HEK293T (cell line): Measurements from ENCODE around the gene TAS1R1.

Experiments
- CTCF ChIA-PET: fragments of 350-600 bp; formaldehyde crosslinking; extraction: SDS; loops from one replicate; lab custom pipeline; 2021; ENCODE audit warnings: antibody characterized with exemption, inconsistent platforms; lab: Yijun Ruan, JAX
- POLR2A ChIA-PET: fragments of 350-600 bp; formaldehyde crosslinking; extraction: SDS; loops from one replicate; lab custom pipeline; 2020; ENCODE audit warnings: antibody characterized with exemption, inconsistent platforms; lab: Yijun Ruan, JAX
- DNase-seq: peaks from one replicate; pipeline ENCODE4 v3.0.0; 2012; ENCODE audit warnings: mixed read lengths; ENCODE audit errors: extremely low spot score
- ARNT ChIP-seq: fragments of 450-650 bp; IDR thresholded peaks from 2 replicates; pipeline ENCODE4 v1.6.1; 2017; ENCODE audit warnings: mild to moderate bottlenecking
- BHLHE40 ChIP-seq: fragments of 450-650 bp; IDR thresholded peaks from 2 replicates; pipeline ENCODE4 v1.6.1; 2016; ENCODE audit warnings: mild to moderate bottlenecking, moderate library complexity, borderline replicate concordance
- CTBP1 ChIP-seq: fragments of 450-650 bp; IDR thresholded peaks from 2 replicates; pipeline ENCODE4 v1.6.1; 2016; ENCODE audit warnings: borderline replicate concordance
- ELF4 ChIP-seq: fragments of 450-650 bp; IDR thresholded peaks from 2 replicates; pipeline ENCODE4 v1.6.1; 2017; ENCODE audit warnings: antibody characterized with exemption
- FOXA1 ChIP-seq: fragments of 450-650 bp; IDR thresholded peaks from 2 replicates; pipeline ENCODE4 v1.6.1; 2016; ENCODE audit warnings: mild to moderate bottlenecking
- FOXK2 ChIP-seq: fragments of 450-650 bp; IDR thresholded peaks from 2 replicates; pipeline ENCODE4 v1.6.1; 2016; ENCODE audit warnings: mild to moderate bottlenecking
- FOXM1 ChIP-seq: fragments of 450-650 bp; IDR thresholded peaks from 2 replicates; pipeline ENCODE4 v1.6.1; 2017; ENCODE audit warnings: mild to moderate bottlenecking, borderline replicate concordance
- HDGF ChIP-seq: fragments of 450-650 bp; IDR thresholded peaks from 2 replicates; pipeline ENCODE4 v1.6.1; 2017; ENCODE audit warnings: antibody characterized with exemption, borderline replicate concordance
- L3MBTL2 ChIP-seq: fragments of 450-650 bp; conservative IDR thresholded peaks from 2 replicates; pipeline ENCODE4 v1.6.1; 2016; ENCODE audit warnings: mild to moderate bottlenecking
- LEF1 ChIP-seq: fragments of 450-650 bp; IDR thresholded peaks from 2 replicates; pipeline ENCODE4 v1.6.1; 2017; ENCODE audit warnings: mild to moderate bottlenecking, borderline replicate concordance
- NFRKB ChIP-seq: fragments of 450-650 bp; IDR thresholded peaks from 2 replicates; pipeline ENCODE4 v1.6.1; 2016; ENCODE audit warnings: mild to moderate bottlenecking, moderate library complexity
- SP1 ChIP-seq: fragments of 450-650 bp; IDR thresholded peaks from 2 replicates; pipeline ENCODE4 v1.6.1; 2017
- SUZ12 ChIP-seq: fragments of 450-650 bp; IDR thresholded peaks from 2 replicates; pipeline ENCODE4 v1.6.1; 2016; ENCODE audit warnings: mild to moderate bottlenecking
- TARDBP ChIP-seq: fragments of 450-650 bp; IDR thresholded peaks from 2 replicates; pipeline ENCODE4 v1.6.1; 2016
- ZNF384 ChIP-seq: fragments of 450-650 bp; IDR thresholded peaks from 2 replicates; pipeline ENCODE4 v1.6.1; 2016
- TF ChIP-seq, protein P1 (sequence below): fragments of 450-650 bp; IDR thresholded peaks from 2 replicates; pipeline ENCODE4 v1.6.1; 2016

Gene TAS1R1

DNA sequence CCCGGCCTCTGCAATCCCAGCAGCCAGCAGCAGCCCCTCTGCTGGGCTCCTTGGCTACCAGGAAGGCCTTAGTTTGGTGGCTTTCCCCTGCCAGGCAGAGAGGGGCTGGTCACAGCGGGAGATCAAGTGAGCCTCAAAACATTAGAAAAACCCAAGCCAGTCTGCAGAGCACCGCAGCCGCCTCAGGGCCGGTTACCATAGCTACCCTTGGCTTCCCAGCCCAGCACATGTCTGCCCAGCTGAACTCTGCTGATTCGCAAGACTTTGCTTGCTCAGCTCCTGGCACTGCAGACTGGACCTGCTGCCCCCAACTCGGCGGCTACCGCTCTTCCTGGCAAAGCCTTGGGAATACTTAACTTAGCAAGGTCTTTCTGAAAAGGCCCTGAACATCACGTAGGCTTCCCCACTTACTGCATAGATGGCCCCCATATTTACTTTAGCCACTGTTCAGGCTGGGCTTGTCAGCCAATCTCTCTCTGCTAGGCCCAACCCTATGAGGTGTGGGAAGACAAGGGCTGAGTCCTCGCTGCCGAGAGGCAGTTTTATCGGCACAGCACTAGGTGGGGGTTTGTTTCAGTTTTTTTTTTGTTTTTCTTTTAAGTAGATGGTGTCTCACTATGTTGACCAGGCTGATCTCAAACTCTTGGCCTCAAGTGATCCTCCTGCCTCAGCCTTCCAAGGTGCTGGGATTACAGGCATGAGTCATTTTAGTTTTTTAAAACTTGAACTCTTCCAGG is 35.0 kb upstream of the TAS1R1 start:
- peak; percentile 37 for DNase-seq
- TF ChIP-seq HDGF (no peak), LEF1 (no peak), CTBP1 (no peak), FOXM1 (no peak)
- TF ChIP-seq, protein P1, sequence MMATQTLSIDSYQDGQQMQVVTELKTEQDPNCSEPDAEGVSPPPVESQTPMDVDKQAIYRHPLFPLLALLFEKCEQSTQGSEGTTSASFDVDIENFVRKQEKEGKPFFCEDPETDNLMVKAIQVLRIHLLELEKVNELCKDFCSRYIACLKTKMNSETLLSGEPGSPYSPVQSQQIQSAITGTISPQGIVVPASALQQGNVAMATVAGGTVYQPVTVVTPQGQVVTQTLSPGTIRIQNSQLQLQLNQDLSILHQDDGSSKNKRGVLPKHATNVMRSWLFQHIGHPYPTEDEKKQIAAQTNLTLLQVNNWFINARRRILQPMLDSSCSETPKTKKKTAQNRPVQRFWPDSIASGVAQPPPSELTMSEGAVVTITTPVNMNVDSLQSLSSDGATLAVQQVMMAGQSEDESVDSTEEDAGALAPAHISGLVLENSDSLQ, result no peak
- CTCF ChIA-PET, result no interaction called here
- POLR2A ChIA-PET, result interaction anchor here (1.1 kb wide), 1 partner anchor 29 kb away, joined by 3 read pairs; no protein-coding TSS in a partner anchor

DNA sequence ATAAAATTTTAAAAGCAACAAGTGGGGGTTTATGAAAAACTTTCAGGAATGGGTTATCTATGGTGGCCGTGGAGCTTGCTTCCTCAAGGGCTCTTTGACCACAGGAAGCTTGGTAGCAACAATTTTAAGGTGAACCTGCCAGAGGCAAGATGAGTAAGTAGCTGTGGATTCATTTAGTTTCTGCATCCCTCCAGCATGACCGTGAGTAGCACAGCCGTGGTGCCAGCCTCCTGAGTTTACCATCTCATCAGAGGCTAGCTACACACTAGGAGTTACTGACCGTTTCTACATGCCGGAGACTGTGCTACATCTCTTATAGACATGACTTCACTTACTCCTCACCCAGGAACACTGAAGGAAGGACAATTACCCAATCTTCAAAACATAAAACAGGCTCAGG is 33.6 kb upstream of the TAS1R1 start:
- TF ChIP-seq NFRKB, result no peak
- TF ChIP-seq BHLHE40, result no peak
- no peak for TF ChIP-seq ARNT
- no peak for TF ChIP-seq FOXK2
- TF ChIP-seq L3MBTL2, result no peak
- TF ChIP-seq, protein P1, result no peak
- TF ChIP-seq SUZ12, result no peak
- no peak for TF ChIP-seq FOXM1
- no peak for TF ChIP-seq SP1
- TF ChIP-seq LEF1, result no peak
- TF ChIP-seq HDGF, result no peak
- TF ChIP-seq FOXA1, result no peak
- no peak for TF ChIP-seq ELF4
- no peak for TF ChIP-seq ZNF384
- no peak for TF ChIP-seq TARDBP
- no peak for TF ChIP-seq CTBP1
- CTCF ChIA-PET, result interaction anchor here (1.4 kb wide), 1 partner anchor 31 kb away, joined by 7 read pairs; no protein-coding TSS in a partner anchor
- DNase-seq, result no peak
- POLR2A ChIA-PET, result interaction anchor here (0.9 to 1.4 kb wide), 2 partner anchors 30 to 33 kb away, joined by 3 to 6 read pairs; partner anchors contain the start of gene PLEKHG5

DNA sequence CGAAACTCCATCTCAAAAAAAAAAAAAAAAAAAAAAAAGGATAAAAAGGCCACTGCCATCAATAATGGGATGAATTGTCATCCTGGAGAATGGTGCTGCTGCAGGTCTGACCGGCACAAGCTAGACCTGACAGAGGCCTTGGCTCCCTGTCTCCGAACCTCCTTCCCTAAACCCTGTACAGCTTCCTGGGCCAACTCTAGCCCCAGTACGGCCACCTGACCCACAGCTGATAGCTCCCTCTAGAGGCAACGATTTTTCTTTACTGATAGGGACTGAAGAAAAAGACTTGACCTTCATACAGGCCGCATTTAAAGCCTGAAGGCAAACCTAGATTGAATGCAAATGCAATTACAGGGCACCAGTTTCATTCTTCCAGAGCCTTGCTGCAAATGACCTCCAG is 31.5 kb upstream of the TAS1R1 start:
- DNase-seq, result peak; percentile 68
- CTCF ChIA-PET, result interaction anchor here (0.6 to 1.8 kb wide), 8 partner anchors 10 to 123 kb away, joined by 3 to 8 read pairs (median 4); partner anchors contain the start of gene TAS1R1
- POLR2A ChIA-PET, result no interaction called here
- TF ChIP-seq FOXA1 (no peak), ZNF384 (peak; percentile 64; the same call in 1 of the 2 replicates)

DNA sequence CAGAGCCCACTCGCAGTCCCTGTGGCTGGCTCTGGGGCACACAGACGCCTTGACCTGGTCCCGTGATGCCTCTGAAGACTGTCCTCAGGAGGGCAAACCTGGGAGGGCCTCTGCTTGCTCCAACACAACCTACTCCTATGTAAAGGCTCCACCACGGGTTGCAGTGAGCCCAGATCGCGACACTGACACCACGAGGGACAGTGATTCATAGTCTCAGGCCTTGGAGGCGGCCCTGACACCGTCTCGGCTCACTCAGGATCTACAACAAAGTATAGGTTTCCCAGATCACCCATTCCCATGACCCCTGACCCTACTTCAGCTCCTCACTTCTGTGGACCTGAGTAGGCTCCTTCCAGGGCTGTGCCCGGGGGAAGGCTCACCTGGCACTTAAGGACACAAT is 28.8 kb upstream of the TAS1R1 start:
- ChIA-PET POLR2A (no interaction called here), CTCF (interaction anchor here (0.6 kb wide), 2 partner anchors 96 to 681 kb away, joined by 3 to 4 read pairs; no protein-coding TSS in a partner anchor)
- DNase-seq, result no peak
- no peak for TF ChIP-seq BHLHE40

DNA sequence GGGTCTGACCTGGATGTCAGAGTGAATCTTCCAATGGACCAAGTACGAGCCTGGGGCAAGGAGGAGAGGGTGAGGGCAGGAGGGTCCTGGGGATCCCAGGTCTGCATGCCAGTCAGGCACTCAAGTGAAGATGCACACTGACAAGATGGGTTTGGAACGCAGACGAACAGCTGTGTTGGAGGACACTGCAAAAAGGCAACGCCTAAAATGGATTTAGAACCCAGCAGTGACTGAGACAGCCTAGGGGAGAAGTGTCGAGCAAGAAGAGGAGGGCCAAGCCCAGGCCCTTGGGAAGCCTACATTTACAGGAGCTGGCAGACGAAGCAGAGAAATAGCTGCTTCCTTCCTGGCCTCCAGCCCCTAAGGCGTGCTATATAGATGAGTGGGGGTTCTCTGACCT is 26.6 kb upstream of the TAS1R1 start:
- CTCF ChIA-PET, result interaction anchor here (0.5 kb wide), 1 partner anchor 18 kb away, joined by 3 read pairs; no protein-coding TSS in a partner anchor
- POLR2A ChIA-PET, result no interaction called here
- DNase-seq, result no peak
- TF ChIP-seq HDGF (no peak), NFRKB (no peak), ELF4 (no peak), ZNF384 (no peak), FOXA1 (no peak), FOXM1 (no peak), FOXK2 (no peak)
- TF ChIP-seq, protein P1, result no peak

DNA sequence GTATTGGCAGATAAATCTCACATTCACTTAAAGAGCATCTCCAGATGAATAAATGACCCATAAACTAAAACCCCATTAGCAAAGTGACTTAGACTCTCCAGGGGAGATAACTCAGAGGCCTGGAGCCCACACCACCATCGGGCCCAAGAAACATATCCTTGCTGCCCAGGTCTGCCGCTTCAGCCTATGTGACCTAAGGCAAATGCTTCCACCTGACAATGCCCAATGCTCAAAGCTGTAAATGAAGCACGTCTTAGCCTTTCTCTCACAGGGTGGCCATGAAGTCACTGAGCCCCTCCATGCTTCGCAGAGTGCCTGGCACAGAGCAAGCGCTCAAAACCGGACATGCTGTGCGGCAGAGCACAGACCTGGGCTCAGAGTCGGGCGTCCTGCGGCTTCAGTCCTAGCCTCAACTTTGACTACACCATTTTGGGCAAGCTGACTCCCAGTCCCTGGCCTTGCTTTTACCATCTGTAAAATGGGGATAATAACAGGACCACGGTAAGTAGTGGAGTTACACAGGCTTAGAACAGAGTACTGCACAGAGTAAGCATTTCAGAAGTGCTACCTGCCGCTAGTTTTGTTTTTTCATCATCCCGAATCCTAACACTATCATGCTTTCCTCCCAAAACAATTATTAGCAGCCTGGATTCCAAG is 24.5 kb upstream of the TAS1R1 start:
- TF ChIP-seq ZNF384 (no peak), HDGF (no peak), ELF4 (no peak), FOXK2 (no peak), ARNT (no peak), SP1 (no peak), LEF1 (no peak), L3MBTL2 (no peak), FOXM1 (no peak)
- DNase-seq, result no peak
- POLR2A ChIA-PET, result no interaction called here
- CTCF ChIA-PET, result no interaction called here
